Measurements from ENCODE around the gene TCIRG1.
A peak's percentile ranks its signal among the peaks of the same experiment; 100 is the strongest.

TCIRG1 gene

GRCh38 chr11:68004551-68005335 lies 34.1 kb upstream of the TCIRG1 start:
- DNase-seq = no peak

- no peak for DNase-seq
Measured at GRCh38 chr11:68006606-68007166, 32.1 kb upstream of the TCIRG1 start.

GRCh38 chr11:68007498-68008380 lies 31.1 kb upstream of the TCIRG1 start:
- no peak for DNase-seq

GRCh38 chr11:68008381-68009337 lies 30.2 kb upstream of the TCIRG1 start:
- peak; percentile 90 to 94 for DNase-seq

GRCh38 chr11:68009391-68010089 lies 29.3 kb upstream of the TCIRG1 start:
- DNase-seq = peak in 1 of 2 donors; percentile 35

GRCh38 chr11:68010090-68011041 lies 28.5 kb upstream of the TCIRG1 start, which contains the start of gene ALDH3B1:
Gene ALDH3B1, plus strand, starts transcription at chr11:68010327. Its CDS starts 4,971 bp downstream, at chr11:68015298.
- DNase-seq = peak; percentile 98

- peak; percentile 31 to 46 for DNase-seq
Measured at GRCh38 chr11:68011051-68011943, 27.5 kb upstream of the TCIRG1 start.

GRCh38 chr11:68012044-68012842 lies 26.6 kb upstream of the TCIRG1 start:
- DNase-seq = no peak

- DNase-seq = no peak
Measured at GRCh38 chr11:68012843-68013610, 25.8 kb upstream of the TCIRG1 start.

GRCh38 chr11:68013611-68014156 lies 25.1 kb upstream of the TCIRG1 start:
- DNase-seq = no peak

- DNase-seq = peak; percentile 50 to 55
Measured at GRCh38 chr11:68014157-68014946, 24.5 kb upstream of the TCIRG1 start.

GRCh38 chr11:68014947-68015447 lies 23.8 kb upstream of the TCIRG1 start:
- DNase-seq = no peak

- DNase-seq = no peak
Measured at GRCh38 chr11:68015467-68015866, 23.4 kb upstream of the TCIRG1 start.

- no peak for DNase-seq
Measured at GRCh38 chr11:68016161-68016903, 22.5 kb upstream of the TCIRG1 start.
